SU-DHL-6 (cell line): Measurements from ENCODE around the gene RFC4.
A peak's percentile ranks its signal among the peaks of the same experiment; 100 is the strongest.

Source experiments
- H2AFZ ChIP-seq: fragments of 200-600 bp; sonication (generic); 2 replicates; pipeline ENCODE4 v1.6.1; 2014; ENCODE audit warnings: low read depth, mild to moderate bottlenecking, moderate library complexity, mixed read lengths, antibody characterized with exemption, low read length; ENCODE audit not compliant: severe bottlenecking
- H3F3A ChIP-seq: fragments of 200-600 bp; shearing (Covaris generic); 2 replicates; pipeline ENCODE4 v1.6.0; 2016; ENCODE audit warnings: antibody characterized with exemption, mild to moderate bottlenecking; ENCODE audit not compliant: insufficient read depth
- H3K27ac ChIP-seq: fragments of 200-600 bp; sonication (generic); 2 replicates; pipeline ENCODE4 v1.5.1; 2016; ENCODE audit warnings: low read depth, mild to moderate bottlenecking, low read length, moderate library complexity, mixed read lengths
- H3K27me3 ChIP-seq: fragments of 200-600 bp; sonication (generic), shearing (Covaris generic); 2 replicates; pipeline ENCODE4 v1.6.0; 2014; ENCODE audit warnings: mild to moderate bottlenecking, low read length
- H3K36me3 ChIP-seq: fragments of 200-600 bp; sonication (generic); 2 replicates; pipeline ENCODE4 v1.6.1; 2014; ENCODE audit warnings: mild to moderate bottlenecking, low read length, mixed read lengths
- H3K4me2 ChIP-seq: fragments of 300-600, 200-600 bp; shearing (Covaris generic), sonication (generic); 2 replicates; pipeline ENCODE4 v1.6.0; 2014; ENCODE audit warnings: low read length, low read depth, mild to moderate bottlenecking; ENCODE audit not compliant: poor library complexity, severe bottlenecking
- H3K4me3 ChIP-seq: fragments of 200-600 bp; sonication (generic); 2 replicates; pipeline ENCODE4 v1.5.1; 2014; ENCODE audit warnings: antibody characterized with exemption, low read length, mild to moderate bottlenecking, mixed read lengths; ENCODE audit not compliant: insufficient read depth, poor library complexity, severe bottlenecking
- H3K79me2 ChIP-seq: fragments of 200-600 bp; sonication (generic); 2 replicates; pipeline ENCODE4 v1.6.1; 2014; ENCODE audit warnings: mild to moderate bottlenecking, low read length, moderate library complexity; ENCODE audit not compliant: insufficient read depth
- H3K9ac ChIP-seq: fragments of 200-600 bp; sonication (generic); 2 replicates; pipeline ENCODE4 v1.7.0; 2014; ENCODE audit warnings: mild to moderate bottlenecking, low read length
- H3K9me2 ChIP-seq: fragments of 200-600 bp; sonication (generic); replicated peaks from 2 replicates; pipeline ENCODE4 v1.6.1; 2014; ENCODE audit warnings: low read length; ENCODE audit not compliant: insufficient read depth
- H3K9me3 ChIP-seq: fragments of 200-600 bp; sonication (generic); 2 replicates; pipeline ENCODE4 v1.6.1; 2014; ENCODE audit warnings: low read length, mixed read lengths; ENCODE audit not compliant: insufficient read depth
- H4K20me1 ChIP-seq: fragments of 200-600 bp; sonication (generic); 2 replicates; pipeline ENCODE4 v1.6.1; 2014; ENCODE audit warnings: low read depth, mild to moderate bottlenecking, antibody characterized with exemption, low read length, moderate library complexity, mixed read lengths
- CTCF ChIP-seq: fragments of 200-600 bp; sonication (generic); IDR thresholded peaks from one replicate; pipeline ENCODE4 v1.5.1; 2017; ENCODE audit warnings: antibody characterized with exemption, mild to moderate bottlenecking, low read length, moderate library complexity; ENCODE audit not compliant: insufficient read depth, poor library complexity, severe bottlenecking
- EZH2phosphoT487 ChIP-seq: fragments of 200-600 bp; sonication (generic), shearing (Covaris generic); conservative IDR thresholded peaks from 2 replicates; pipeline ENCODE4 v1.6.1; 2018; ENCODE audit warnings: mild to moderate bottlenecking, antibody characterized with exemption, low read length, moderate library complexity, mixed read lengths

Gene RFC4

GRCh38 chr3:186789554-186790260 is 16.6 kb downstream of the RFC4 start:
- Histone ChIP-seq H2AFZ (no peak overlapping the region), H3K4me3 (no peak overlapping the region), H3K27ac (no peak overlapping the region), H3K4me2 (no peak overlapping the region), H3K9me2 (no peaks in the 10 kb centered on the region), H4K20me1 (peaks cover 37% of the 10 kb centered on the region), H3K9me3 (no peaks in the 10 kb centered on the region), H3K27me3 (no peaks in the 10 kb centered on the region), H3F3A (peaks cover 97% of the 10 kb centered on the region), H3K9ac (no peak overlapping the region), H3K79me2 (peaks cover 27% of the 10 kb centered on the region), H3K36me3 (peaks cover 80% of the 10 kb centered on the region)
- no peak for TF ChIP-seq CTCF
- no peak for TF ChIP-seq EZH2phosphoT487

- Histone ChIP-seq H3K4me2 (peak overlapping the region; percentile 1), H3K4me3 (no peak overlapping the region), H4K20me1 (peaks cover 44% of the 10 kb centered on the region)
Observed at GRCh38 chr3:186788482-186789370, 17.6 kb downstream of the RFC4 start.

More at GRCh38 chr3:186788482-186789370, 17.6 kb downstream of the RFC4 start:
- Histone ChIP-seq H3K9me2 (no peaks in the 10 kb centered on the region), H3K79me2 (peaks cover 37% of the 10 kb centered on the region), H3K36me3 (peaks cover 81% of the 10 kb centered on the region), H3K9me3 (no peaks in the 10 kb centered on the region), H3K9ac (no peak overlapping the region), H3F3A (peaks cover 98% of the 10 kb centered on the region), H3K27ac (no peak overlapping the region), H3K27me3 (no peaks in the 10 kb centered on the region), H2AFZ (no peak overlapping the region)
- TF ChIP-seq CTCF: no peak
- TF ChIP-seq EZH2phosphoT487: no peak
